GM12891 (cell line): Measurements from ENCODE around the gene EWSR1.

Source experiments
- POLR2A ChIP-seq: IDR thresholded peaks from 2 replicates; pipeline ENCODE4 v1.6.1; 2011; ENCODE audit warnings: low read depth, low read length, control low read depth
- POLR2AphosphoS5 ChIP-seq: IDR thresholded peaks from 2 replicates; pipeline ENCODE4 v1.6.1; 2011; ENCODE audit warnings: low read depth, low read length, control low read depth
- POU2F2 ChIP-seq: IDR thresholded peaks from 2 replicates; pipeline ENCODE4 v1.6.1; 2011; ENCODE audit warnings: low read depth, mild to moderate bottlenecking, control low read depth, low read length, moderate library complexity
- SPI1 ChIP-seq: IDR thresholded peaks from 2 replicates; pipeline ENCODE4 v1.6.1; 2011; ENCODE audit warnings: low read depth, low read length, control low read depth
- TAF1 ChIP-seq: IDR thresholded peaks from 2 replicates; pipeline ENCODE4 v1.6.1; 2011; ENCODE audit warnings: low read depth, low read length, control low read depth

DNA sequence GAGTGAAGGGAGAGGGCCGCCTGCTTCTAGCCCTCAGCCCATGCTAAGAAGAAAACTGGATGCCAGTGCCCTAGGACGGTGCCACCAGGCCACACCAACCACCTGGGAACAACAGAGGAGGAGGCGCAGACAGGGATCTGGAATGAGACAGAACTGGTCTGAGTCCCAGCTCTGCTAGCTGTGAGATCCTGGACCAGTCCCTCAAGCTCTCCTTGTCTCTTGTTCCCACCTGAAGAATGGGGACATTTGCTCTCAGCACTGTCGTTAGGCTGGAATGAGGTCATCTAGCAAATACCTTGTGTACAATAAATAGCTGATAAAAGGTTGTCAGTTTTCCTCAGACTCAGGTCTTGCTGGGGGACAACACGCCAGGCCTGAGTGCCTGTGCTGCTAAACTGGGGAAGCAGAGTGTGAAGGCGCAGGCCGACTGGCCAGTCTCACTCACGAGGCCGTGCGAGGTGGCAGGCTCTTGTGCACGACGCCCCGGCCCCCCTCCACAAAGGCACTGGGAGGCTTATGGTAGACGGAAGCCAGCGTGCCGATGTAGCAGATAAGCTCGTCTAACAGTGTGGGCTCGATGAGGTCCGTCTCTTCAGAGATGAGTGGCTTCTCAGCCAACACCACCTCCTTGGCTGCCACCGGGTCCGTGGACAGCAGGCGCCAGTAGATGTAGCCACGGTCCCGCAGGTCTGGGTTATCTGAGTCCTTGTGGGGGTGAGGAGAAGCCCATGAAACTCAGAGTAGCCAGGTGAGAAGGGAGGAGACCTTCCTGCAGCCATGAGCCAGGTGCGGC is 73.2 kb downstream of the EWSR1 start:
- TF ChIP-seq TAF1, result no peak
- TF ChIP-seq POLR2A, result no peak
- TF ChIP-seq POLR2AphosphoS5, result no peak
- no peak for TF ChIP-seq SPI1
- no peak for TF ChIP-seq POU2F2
